ENCODE data around the gene PEA15.
A peak's percentile ranks its signal among the peaks of the same experiment; 100 is the strongest.

The PEA15 gene

GRCh38 chr1:160251687-160252526, 46.7 kb downstream of the PEA15 start (continued):
- TF ChIP-seq ZNF704 (tag by site-specific recombination; IDR thresholded peaks at IDR 0.05) (no peak), ZNF514 (tag by site-specific recombination; IDR thresholded peaks at IDR 0.05) (no peak), ZNF610 (tag by site-specific recombination; IDR thresholded peaks at IDR 0.05; ENCODE audit: borderline replicate concordance) (no peak), ZNF660 (tag by site-specific recombination; IDR thresholded peaks at IDR 0.05) (peak; percentile 85), IKZF3 (tag by site-specific recombination; IDR thresholded peaks at IDR 0.05) (0 out of 2 replicates have a peak, but pooled peaks have one; percentile 42), KLF10 (tag by site-specific recombination; IDR thresholded peaks at IDR 0.05) (no peak), INSM2 (tag by site-specific recombination; IDR thresholded peaks at IDR 0.05) (no peak), GLI4 (tag by site-specific recombination; IDR thresholded peaks at IDR 0.05) (no peak), ZNF18 (tag by site-specific recombination; IDR thresholded peaks at IDR 0.05) (no peak), MYNN (tag by site-specific recombination; IDR thresholded peaks at IDR 0.05; ENCODE audit: borderline replicate concordance) (no peak), SCRT2 (tag by site-specific recombination; IDR thresholded peaks at IDR 0.05) (peak; percentile 70), ZNF623 (tag by site-specific recombination; IDR thresholded peaks at IDR 0.05) (no peak), ZSCAN18 (tag by site-specific recombination; IDR thresholded peaks at IDR 0.05) (no peak), ZNF19 (tag by site-specific recombination; IDR thresholded peaks at IDR 0.05; ENCODE audit: low read depth) (no peak), ZNF645 (tag by site-specific recombination; IDR thresholded peaks at IDR 0.05) (no peak), ZNF626 (tag by site-specific recombination; IDR thresholded peaks at IDR 0.05) (no peak), ZSCAN16 (tag by site-specific recombination; IDR thresholded peaks at IDR 0.05) (no peak), ZSCAN23 (tag by site-specific recombination; IDR thresholded peaks at IDR 0.05) (no peak), ZNF16 (tag by site-specific recombination; IDR thresholded peaks at IDR 0.05; ENCODE audit: low read depth) (no peak), ZNF280D (tag by site-specific recombination; IDR thresholded peaks at IDR 0.05) (no peak), ZNF561 (tag by site-specific recombination; IDR thresholded peaks at IDR 0.05; ENCODE audit: borderline replicate concordance) (no peak), ZNF768 (tag by site-specific recombination; IDR thresholded peaks at IDR 0.05) (0 out of 2 replicates have a peak, but pooled peaks have one; percentile 38), ZNF664 (tag by site-specific recombination; IDR thresholded peaks at IDR 0.05) (no peak), ZNF2 (tag by site-specific recombination; IDR thresholded peaks at IDR 0.05) (peak; percentile 75; the same call in 1 of the 2 replicates), ZNF596 (tag by site-specific recombination; IDR thresholded peaks at IDR 0.05) (no peak), ZNF10 (tag by site-specific recombination; IDR thresholded peaks at IDR 0.05) (no peak), ZNF544 (tag by site-specific recombination; IDR thresholded peaks at IDR 0.05) (no peak), GLI2 (tag by site-specific recombination; IDR thresholded peaks at IDR 0.05; ENCODE audit: borderline replicate concordance, low read depth) (no peak), ZSCAN30 (tag by site-specific recombination; IDR thresholded peaks at IDR 0.05) (peak; percentile 34; the same call in 1 of the 2 replicates), ZNF311 (tag by site-specific recombination; IDR thresholded peaks at IDR 0.05; ENCODE audit: borderline replicate concordance) (no peak), ZNF624 (tag by site-specific recombination; IDR thresholded peaks at IDR 0.05) (no peak)
